Activated T-cell treated with anti-CD3 and anti-CD28 coated beads for 24 hours (primary cell): Measurements from ENCODE around the gene ADCY5.

ENCODE experiments used
- DNase-seq: peaks from one replicate; pipeline ENCODE4 v3.0.0-alpha.2; 2020; ENCODE audit warnings: low read depth

Gene ADCY5

GRCh38 chr3:123429362-123430125, 19.3 kb downstream of the ADCY5 start:
- no peak for DNase-seq

- no peak for DNase-seq
These were observed 23.7 kb downstream of the ADCY5 start for GRCh38 chr3:123424999-123425712.

GRCh38 chr3:123424321-123424998, 24.4 kb downstream of the ADCY5 start:
- DNase-seq: no peak

- no peak for DNase-seq
These were observed 25.1 kb downstream of the ADCY5 start for GRCh38 chr3:123423806-123424205.

- no peak for DNase-seq
These were observed 25.9 kb downstream of the ADCY5 start for GRCh38 chr3:123423031-123423430.

- DNase-seq: no peak
These were observed 26.4 kb downstream of the ADCY5 start for GRCh38 chr3:123422457-123422856.

GRCh38 chr3:123421353-123422174, 27.3 kb downstream of the ADCY5 start:
- DNase-seq: no peak

- no peak for DNase-seq
These were observed 28.4 kb downstream of the ADCY5 start for GRCh38 chr3:123420416-123420968.

- no peak for DNase-seq
These were observed 29.0 kb downstream of the ADCY5 start for GRCh38 chr3:123419850-123420297.

- no peak for DNase-seq
These were observed 29.6 kb downstream of the ADCY5 start for GRCh38 chr3:123419181-123419849.

- no peak for DNase-seq
These were observed 32.2 kb downstream of the ADCY5 start for GRCh38 chr3:123416647-123417046.

- no peak for DNase-seq
These were observed 32.7 kb downstream of the ADCY5 start for GRCh38 chr3:123416173-123416572.

- DNase-seq: no peak
These were observed 33.7 kb downstream of the ADCY5 start for GRCh38 chr3:123414973-123415775.

GRCh38 chr3:123412811-123413604, 35.9 kb downstream of the ADCY5 start:
- no peak for DNase-seq

- no peak for DNase-seq
These were observed 36.8 kb downstream of the ADCY5 start for GRCh38 chr3:123412076-123412475.

- DNase-seq: no peak
These were observed 37.4 kb downstream of the ADCY5 start for GRCh38 chr3:123411340-123412040.

GRCh38 chr3:123410149-123410515, 38.8 kb downstream of the ADCY5 start:
- DNase-seq: no peak

- no peak for DNase-seq
These were observed 39.3 kb downstream of the ADCY5 start for GRCh38 chr3:123409443-123410148.
